Measurements from ENCODE around the gene AUNIP. TPM values are rescaled to one million over a fixed set of nuclear protein-coding genes. Genes with fewer than 3 reads are reported as not detected.

Gene AUNIP
- total RNA-seq, 2 experiments from 2014 or later, result 7.8 to 10.1 TPM

- no peaks in the 10 kb centered on the region for H3K27me3 Mint-ChIP-seq
- ChIA-PET POLR2A (interaction anchor here (0.9 to 1.6 kb wide), 2 partner anchors 119 to 175 kb away, joined by 4 to 8 read pairs; no protein-coding TSS in a partner anchor), CTCF (interaction anchor here (1.0 to 4.4 kb wide), 4 partner anchors 13 to 189 kb away, joined by 3 to 33 read pairs (median 9); no protein-coding TSS in a partner anchor)
- no peaks in the 10 kb centered on the region for H3K36me3 Mint-ChIP-seq
- no peak overlapping the region for H3K27ac Mint-ChIP-seq
- no peak overlapping the region for H3K4me3 Mint-ChIP-seq
- peaks cover 31% of the 10 kb centered on the region for H3K4me1 Mint-ChIP-seq (ENCODE audit: low read depth)
- intact Hi-C loops (cut with micrococcal nuclease), result loop anchor here (5.0 kb wide), 3 partner anchors 83 to 233 kb away; no protein-coding TSS in a partner anchor
- no peaks in the 10 kb centered on the region for H3K9me3 Mint-ChIP-seq
- DNase-seq, result no peak
These were observed 64.0 kb downstream of the AUNIP start for GRCh38 chr1:25795211-25795610.

GRCh38 chr1:25794325-25794724 lies 64.9 kb downstream of the AUNIP start:
- H3K27ac Mint-ChIP-seq, result no peak overlapping the region
- CTCF ChIA-PET, result interaction anchor here (0.8 to 4.4 kb wide), 3 partner anchors 185 to 274 kb away, joined by 3 to 33 read pairs (median 3); no protein-coding TSS in a partner anchor
- no peak overlapping the region for H3K4me3 Mint-ChIP-seq
- H3K9me3 Mint-ChIP-seq, result no peaks in the 10 kb centered on the region
- intact Hi-C loops (cut with micrococcal nuclease), result no loop called here
- H3K4me1 Mint-ChIP-seq (ENCODE audit: low read depth), result peaks cover 27% of the 10 kb centered on the region
- no peaks in the 10 kb centered on the region for H3K27me3 Mint-ChIP-seq
- POLR2A ChIA-PET, result interaction anchor here (0.9 kb wide), 1 partner anchor 174 kb away, joined by 4 read pairs; no protein-coding TSS in a partner anchor
- no peak for DNase-seq
- no peaks in the 10 kb centered on the region for H3K36me3 Mint-ChIP-seq

- no peak for DNase-seq
- peaks cover 27% of the 10 kb centered on the region for H3K4me1 Mint-ChIP-seq (ENCODE audit: low read depth)
- intact Hi-C loops (cut with micrococcal nuclease), result no loop called here
- H3K36me3 Mint-ChIP-seq, result no peaks in the 10 kb centered on the region
- ChIA-PET POLR2A (interaction anchor here (1.7 kb wide), 1 partner anchor 118 kb away, joined by 4 read pairs; no protein-coding TSS in a partner anchor), CTCF (interaction anchor here (0.9 to 4.4 kb wide), 2 partner anchors 185 to 257 kb away, joined by 3 to 33 read pairs; no protein-coding TSS in a partner anchor)
- H3K9me3 Mint-ChIP-seq, result no peaks in the 10 kb centered on the region
- no peak overlapping the region for H3K4me3 Mint-ChIP-seq
- no peaks in the 10 kb centered on the region for H3K27me3 Mint-ChIP-seq
- no peak overlapping the region for H3K27ac Mint-ChIP-seq
These were observed 65.6 kb downstream of the AUNIP start for GRCh38 chr1:25793585-25794170.

GRCh38 chr1:25792115-25792514 lies 67.1 kb downstream of the AUNIP start:
- H3K9me3 Mint-ChIP-seq, result no peaks in the 10 kb centered on the region
- H3K4me3 Mint-ChIP-seq, result no peak overlapping the region
- H3K27me3 Mint-ChIP-seq, result no peaks in the 10 kb centered on the region
- CTCF ChIA-PET, result interaction anchor here (1.2 kb wide), 1 partner anchor 18 kb away, joined by 4 read pairs; no protein-coding TSS in a partner anchor
- DNase-seq, result no peak
- intact Hi-C loops (cut with micrococcal nuclease), result no loop called here
- POLR2A ChIA-PET, result interaction anchor here (1.7 kb wide), 1 partner anchor 116 kb away, joined by 4 read pairs; no protein-coding TSS in a partner anchor
- H3K27ac Mint-ChIP-seq, result no peak overlapping the region
- H3K4me1 Mint-ChIP-seq (ENCODE audit: low read depth), result peaks cover 17% of the 10 kb centered on the region
- no peaks in the 10 kb centered on the region for H3K36me3 Mint-ChIP-seq

- H3K36me3 Mint-ChIP-seq, result no peaks in the 10 kb centered on the region
- no peak for DNase-seq
- no peak overlapping the region for H3K4me3 Mint-ChIP-seq
- CTCF ChIA-PET, result no interaction called here
- POLR2A ChIA-PET, result no interaction called here
- H3K4me1 Mint-ChIP-seq (ENCODE audit: low read depth), result peaks cover 3% of the 10 kb centered on the region
- no peaks in the 10 kb centered on the region for H3K9me3 Mint-ChIP-seq
- H3K27me3 Mint-ChIP-seq, result no peaks in the 10 kb centered on the region
- intact Hi-C loops (cut with micrococcal nuclease), result no loop called here
- no peak overlapping the region for H3K27ac Mint-ChIP-seq
These were observed 68.8 kb downstream of the AUNIP start for GRCh38 chr1:25790472-25790871.

GRCh38 chr1:25787760-25788166 lies 71.5 kb downstream of the AUNIP start:
- POLR2A ChIA-PET, result interaction anchor here (0.6 kb wide), 1 partner anchor 299 kb away, joined by 3 read pairs; no protein-coding TSS in a partner anchor

GRCh38 chr1:25786887-25787759 lies 72.1 kb downstream of the AUNIP start:
- Mint-ChIP-seq H3K36me3 (no peaks in the 10 kb centered on the region), H3K4me3 (no peak overlapping the region), H3K27me3 (no peaks in the 10 kb centered on the region), H3K4me1 (ENCODE audit: low read depth) (no peaks in the 10 kb centered on the region), H3K27ac (no peak overlapping the region), H3K9me3 (no peaks in the 10 kb centered on the region)
- POLR2A ChIA-PET, result interaction anchor here (0.6 kb wide), 1 partner anchor 299 kb away, joined by 3 read pairs; no protein-coding TSS in a partner anchor
- CTCF ChIA-PET, result interaction anchor here (0.6 to 1.0 kb wide), 2 partner anchors 11 to 111 kb away, joined by 3 read pairs; no protein-coding TSS in a partner anchor
- DNase-seq, result no peak
- intact Hi-C loops (cut with micrococcal nuclease), result no loop called here

More at GRCh38 chr1:25787760-25788166, 71.5 kb downstream of the AUNIP start:
- H3K27ac Mint-ChIP-seq, result no peak overlapping the region
- DNase-seq, result no peak
- no peaks in the 10 kb centered on the region for H3K9me3 Mint-ChIP-seq
- no peaks in the 10 kb centered on the region for H3K27me3 Mint-ChIP-seq
- H3K36me3 Mint-ChIP-seq, result no peaks in the 10 kb centered on the region
- CTCF ChIA-PET, result interaction anchor here (0.6 to 1.3 kb wide), 3 partner anchors 11 to 169 kb away, joined by 3 read pairs; no protein-coding TSS in a partner anchor
- H3K4me3 Mint-ChIP-seq, result no peak overlapping the region
- no peaks in the 10 kb centered on the region for H3K4me1 Mint-ChIP-seq (ENCODE audit: low read depth)
- intact Hi-C loops (cut with micrococcal nuclease), result no loop called here

- Mint-ChIP-seq H3K36me3 (no peaks in the 10 kb centered on the region), H3K27me3 (no peaks in the 10 kb centered on the region), H3K4me3 (no peak overlapping the region), H3K4me1 (ENCODE audit: low read depth) (no peaks in the 10 kb centered on the region), H3K9me3 (no peaks in the 10 kb centered on the region), H3K27ac (no peak overlapping the region)
- ChIA-PET CTCF (no interaction called here), POLR2A (interaction anchor here (0.7 kb wide), 1 partner anchor 213 kb away, joined by 3 read pairs; no protein-coding TSS in a partner anchor)
- intact Hi-C loops (cut with micrococcal nuclease), result no loop called here
- DNase-seq, result no peak
These were observed 73.8 kb downstream of the AUNIP start for GRCh38 chr1:25785333-25786067.

- H3K27me3 Mint-ChIP-seq, result no peaks in the 10 kb centered on the region
These were observed 74.6 kb downstream of the AUNIP start for GRCh38 chr1:25784575-25785051.

More at GRCh38 chr1:25784575-25785051, 74.6 kb downstream of the AUNIP start:
- CTCF ChIA-PET, result no interaction called here
- intact Hi-C loops (cut with micrococcal nuclease), result no loop called here
- POLR2A ChIA-PET, result interaction anchor here (0.7 kb wide), 1 partner anchor 212 kb away, joined by 3 read pairs; no protein-coding TSS in a partner anchor
- DNase-seq, result no peak
- Mint-ChIP-seq H3K36me3 (no peaks in the 10 kb centered on the region), H3K4me3 (no peak overlapping the region), H3K4me1 (ENCODE audit: low read depth) (no peaks in the 10 kb centered on the region), H3K9me3 (no peaks in the 10 kb centered on the region), H3K27ac (no peak overlapping the region)
